H1 (cell line): ENCODE measurements around the gene CYP2W1. TPM values are rescaled to one million over a fixed set of nuclear protein-coding genes. Genes with fewer than 3 reads are reported as not detected.

Source experiments
- CTCF ChIA-PET: fragments of 300-600 bp; sonication (Branson Sonifier 250); formaldehyde crosslinking; loops from one replicate; lab custom pipeline; 2021; ENCODE audit not compliant: partially characterized antibody; lab: Charles Lee
- POLR2A ChIA-PET: fragments of 300-600 bp; sonication (Branson Sonifier 250); formaldehyde crosslinking; loops from one replicate; lab custom pipeline; 2021; ENCODE audit warnings: inconsistent platforms; ENCODE audit not compliant: partially characterized antibody; lab: Charles Lee
- DNase-seq, 2 experiments: peaks; one replicate each; pipeline versions ENCODE4 v3.0.0 to v3.0.0-alpha.2; 2010 to 2022; ENCODE audit warnings: low spot score in 2 of 2, low read depth in 1 of 2, mixed read lengths in 1 of 2
- FAIRE-seq: peaks from 2 replicates; lab custom pipeline; 2011; peaks lifted over from hg19 to GRCh38; lab: Jason Lieb, UNC
- H2AFZ ChIP-seq: 2 replicates; pipeline ENCODE4 v1.8.1; 2012; ENCODE audit warnings: low read length, inconsistent platforms
- H2AK5ac ChIP-seq: 2 replicates; pipeline ENCODE4 v1.6.1; 2013; ENCODE audit warnings: low read depth, low read length
- H2BK120ac ChIP-seq: replicated peaks from 2 replicates; pipeline ENCODE3; 2013; ENCODE audit warnings: low read depth, low read length, inconsistent platforms
- H2BK12ac ChIP-seq: 2 replicates; pipeline ENCODE4 v1.6.1; 2013; ENCODE audit warnings: low read depth, low read length
- H2BK15ac ChIP-seq: 2 replicates; pipeline ENCODE4 v1.6.1; 2013; ENCODE audit warnings: low read length
- H2BK20ac ChIP-seq: 2 replicates; pipeline ENCODE4 v1.6.1; 2013; ENCODE audit warnings: low read length
- H2BK5ac ChIP-seq: 2 replicates; pipeline ENCODE4 v1.6.1; 2013; ENCODE audit warnings: low read depth, low read length
- H3K14ac ChIP-seq: 2 replicates; pipeline ENCODE4 v1.6.1; 2013; ENCODE audit warnings: inconsistent platforms; ENCODE audit not compliant: insufficient read length
- H3K18ac ChIP-seq: 2 replicates; pipeline ENCODE4 v1.6.1; 2013; ENCODE audit warnings: low read length; ENCODE audit errors: extremely low read depth
- H3K23ac ChIP-seq: 2 replicates; pipeline ENCODE4 v1.6.1; 2013; ENCODE audit warnings: inconsistent platforms; ENCODE audit not compliant: insufficient read length
- H3K23me2 ChIP-seq: 2 replicates; pipeline ENCODE4 v1.6.1; 2013; ENCODE audit warnings: low read depth, low read length
- H3K27ac ChIP-seq: 2 replicates; pipeline ENCODE4 v1.6.1; 2011; ENCODE audit warnings: low read depth, low read length, inconsistent platforms
- H3K27me3 ChIP-seq, 4 experiments: replicated peaks in 1 of 4; 1 replicate in 1 of 4; 2 replicates in 3 of 4; pipeline versions ENCODE4 v1.6.1 to v1.8.1; 2011 to 2013; ENCODE audit warnings: low read length in 3 of 4, mild to moderate bottlenecking in 3 of 4, inconsistent platforms in 2 of 4, mixed read lengths in 2 of 4, moderate library complexity in 1 of 4; ENCODE audit not compliant: control insufficient read depth in 3 of 4, insufficient read depth in 3 of 4; ENCODE audit errors: extremely low read depth in 1 of 4
- H3K36me3 ChIP-seq, 4 experiments: 2 replicates each; pipeline versions ENCODE4 v1.6.1 to v1.8.1; 2011 to 2013; ENCODE audit warnings: mild to moderate bottlenecking in 4 of 4, low read length in 3 of 4, moderate library complexity in 2 of 4, control low read depth in 1 of 4, inconsistent platforms in 1 of 4; ENCODE audit not compliant: insufficient read depth in 4 of 4, control insufficient read depth in 2 of 4
- H3K4ac ChIP-seq: replicated peaks from 2 replicates; pipeline ENCODE3; 2013; ENCODE audit warnings: low read length, low read depth, mixed read lengths, inconsistent platforms; ENCODE audit not compliant: insufficient read length
- H3K4me1 ChIP-seq, 4 experiments: replicated peaks in 1 of 4; 1 replicate in 1 of 4; 2 replicates in 3 of 4; pipeline versions ENCODE4 v1.6.1 to v1.8.1; 2011 to 2013; ENCODE audit warnings: low read length in 3 of 4, inconsistent platforms in 2 of 4, mixed read lengths in 1 of 4; ENCODE audit not compliant: insufficient read depth in 4 of 4, control insufficient read depth in 3 of 4
- H3K4me2 ChIP-seq, 2 experiments: 2 replicates each; pipeline versions ENCODE4 v1.6.1 to v1.8.1; 2011 to 2013; ENCODE audit warnings: low read depth in 2 of 2, low read length in 2 of 2, control low read depth in 1 of 2, inconsistent platforms in 1 of 2, mild to moderate bottlenecking in 1 of 2; ENCODE audit not compliant: insufficient read depth in 1 of 2
- H3K4me3 ChIP-seq, 4 experiments: fragments of 200-600, 300-600 bp in 1 of 4; sonication (generic), shearing (Covaris generic), sonication (Bioruptor Twin) in 1 of 4; 2 replicates each; pipeline versions ENCODE4 v1.5.1 to v1.8.1; 2011 to 2016; ENCODE audit warnings: low read length in 4 of 4, low read depth in 3 of 4, control low read depth in 2 of 4, inconsistent platforms in 2 of 4, mild to moderate bottlenecking in 2 of 4, mixed read lengths in 1 of 4, moderate library complexity in 1 of 4; ENCODE audit not compliant: insufficient read depth in 2 of 4; ENCODE audit errors: extremely low read depth in 1 of 4
- H3K56ac ChIP-seq: replicated peaks from 2 replicates; pipeline ENCODE3; 2013; ENCODE audit warnings: low read depth, mild to moderate bottlenecking, mixed read lengths, low read length, inconsistent platforms; ENCODE audit not compliant: insufficient read length
- H3K79me1 ChIP-seq: 2 replicates; pipeline ENCODE4 v1.6.1; 2013; ENCODE audit warnings: low read depth, low read length, control low read depth
- H3K79me2 ChIP-seq, 2 experiments: 2 replicates each; pipeline versions ENCODE4 v1.6.1 to v1.8.1; 2012 to 2013; ENCODE audit warnings: low read length in 2 of 2, mild to moderate bottlenecking in 2 of 2, inconsistent platforms in 1 of 2; ENCODE audit not compliant: insufficient read depth in 2 of 2, control insufficient read depth in 1 of 2
- H3K9ac ChIP-seq, 4 experiments: replicated peaks in 1 of 4; 1 replicate in 1 of 4; 2 replicates in 3 of 4; pipeline versions ENCODE4 v1.6.1 to v1.8.1; 2011 to 2013; ENCODE audit warnings: low read depth in 3 of 4, low read length in 3 of 4, control low read depth in 2 of 4, mild to moderate bottlenecking in 2 of 4, moderate library complexity in 2 of 4, inconsistent platforms in 1 of 4; ENCODE audit errors: extremely low read depth in 1 of 4
- H3K9me3 ChIP-seq, 2 experiments: 2 replicates each; pipeline versions ENCODE4 v1.6.1 to v1.8.1; 2012 to 2013; ENCODE audit warnings: mild to moderate bottlenecking in 2 of 2, moderate library complexity in 2 of 2, control low read depth in 1 of 2, inconsistent platforms in 1 of 2, low read depth in 1 of 2, low read length in 1 of 2, mixed read lengths in 1 of 2; ENCODE audit not compliant: insufficient read depth in 2 of 2
- H4K20me1 ChIP-seq, 2 experiments: replicated peaks in 1 of 2; 2 replicates each; pipeline versions ENCODE3 to v1.8.1; 2011 to 2013; ENCODE audit warnings: inconsistent platforms in 2 of 2, low read length in 2 of 2, mild to moderate bottlenecking in 1 of 2; ENCODE audit not compliant: insufficient read depth in 2 of 2, control insufficient read depth in 1 of 2
- H4K5ac ChIP-seq: 2 replicates; pipeline ENCODE4 v1.6.1; 2013; ENCODE audit warnings: low read length, low read depth, mixed read lengths, inconsistent platforms; ENCODE audit not compliant: insufficient read length
- H4K8ac ChIP-seq: 2 replicates; pipeline ENCODE4 v1.8.0; 2013; ENCODE audit warnings: mild to moderate bottlenecking, moderate library complexity, low read length, inconsistent platforms; ENCODE audit not compliant: insufficient read depth; ENCODE audit errors: extremely low read depth
- H4K91ac ChIP-seq: replicated peaks from 2 replicates; pipeline ENCODE3; 2013; ENCODE audit warnings: low read length, mixed read lengths, inconsistent platforms; ENCODE audit not compliant: insufficient read length
- ASH2L ChIP-seq: fragments of 200-600, 300-600 bp; sonication (generic); IDR thresholded peaks from one replicate; pipeline ENCODE4 v1.7.1; 2017; ENCODE audit warnings: low read length
- BCL11A ChIP-seq, 2 experiments: IDR thresholded peaks; one replicate each; pipeline ENCODE4 v1.6.1; 2011; ENCODE audit warnings: low read depth in 2 of 2, low read length in 2 of 2, mild to moderate bottlenecking in 2 of 2
- CEBPB ChIP-seq: IDR thresholded peaks from 2 replicates; pipeline ENCODE4 v1.6.1; 2012; ENCODE audit warnings: low read depth, low read length
- HDAC6 ChIP-seq: IDR thresholded peaks from one replicate; pipeline ENCODE4 v1.7.1; 2012; ENCODE audit warnings: low read depth, mild to moderate bottlenecking, inconsistent platforms, low read length, moderate library complexity
- KDM1A ChIP-seq: fragments of 200-600, 300-600 bp; sonication (generic); IDR thresholded peaks from 2 replicates; pipeline ENCODE4 v1.7.1; 2016; ENCODE audit warnings: mild to moderate bottlenecking, low read length, borderline replicate concordance
- RFX5 ChIP-seq: IDR thresholded peaks from 2 replicates; pipeline ENCODE4 v1.6.1; 2011; ENCODE audit warnings: low read depth, low read length, improper control_type of control experiment, borderline replicate concordance
- RNF2 ChIP-seq: fragments of 200-900, 300-1000 bp; sonication (generic); IDR thresholded peaks from 2 replicates; pipeline ENCODE4 v1.7.1; 2016; ENCODE audit warnings: borderline replicate concordance, low read depth, mild to moderate bottlenecking, antibody characterized with exemption, low read length; ENCODE audit not compliant: poor library complexity, severe bottlenecking; ENCODE audit errors: missing control alignments
- SAP30 ChIP-seq: fragments of 300-600 bp; sonication (generic); IDR thresholded peaks from 2 replicates; pipeline ENCODE4 v1.7.1; 2012; ENCODE audit warnings: low read length, moderate library complexity, mild to moderate bottlenecking, inconsistent platforms; ENCODE audit not compliant: insufficient read depth, insufficient replicate concordance
- SP4 ChIP-seq: IDR thresholded peaks from 2 replicates; pipeline ENCODE4 v1.6.1; 2012; ENCODE audit warnings: low read length, inconsistent platforms
- SUZ12 ChIP-seq: fragments of 200-600 bp; sonication (generic); IDR thresholded peaks from 2 replicates; pipeline ENCODE4 v1.6.1; 2012; ENCODE audit warnings: mild to moderate bottlenecking, inconsistent platforms, low read length, moderate library complexity, mixed read lengths
- TCF12 ChIP-seq: IDR thresholded peaks from 2 replicates; pipeline ENCODE4 v1.6.1; 2011; ENCODE audit warnings: low read depth, mild to moderate bottlenecking, low read length
- ZNF274 ChIP-seq: IDR thresholded peaks from 2 replicates; pipeline ENCODE4 v1.7.0; 2012; ENCODE audit warnings: low read length, borderline replicate concordance; ENCODE audit errors: extremely low read depth
- WGBS, 2 experiments: shearing (Covaris generic) in 1 of 2; methylation state at CpG; one replicate each; pipeline versions ENCODE4 v1.1.6 to v1.1.7; 2013 to 2015; ENCODE audit warnings: low lambda C conversion rate in 2 of 2, mixed read lengths in 2 of 2, inconsistent platforms in 1 of 2, low coverage in 1 of 2, missing lambda C conversion rate in 1 of 2; ENCODE audit not compliant: insufficient replicate concordance in 2 of 2, insufficient coverage in 1 of 2, insufficient read length in 1 of 2; ENCODE audit errors: extremely low coverage in 1 of 2, missing lambda C conversion rate in 1 of 2; 5-methylcytosine and 5-hydroxymethylcytosine counted together
- polyA plus RNA-seq, 7 experiments: library from polyadenylated mRNA; depleted of rRNA in 3 of 7; stranded (reverse) in 5 of 7; unstranded in 2 of 7; fragments of >200 nt in 5 of 7; fragments of 200-250 nt in 2 of 7; gene quantifications; 1 replicate in 5 of 7; 2 replicates in 1 of 7; 4 replicates in 1 of 7; pipeline versions ENCODE4 v1.2.1 to v1.2.3, GENCODE V29; 2011 to 2013; ENCODE audit warnings: missing spikeins in 2 of 7, mixed read lengths in 2 of 7
- total RNA-seq: library from RNA; stranded (reverse); fragmentation: NEBNext Ultra II Directional; extraction: Animal tissue kit (Norgen Biotek cat#: 25700); gene quantifications from 2 replicates; pipeline ENCODE4 v1.2.1, GENCODE V29; 2021

CYP2W1 gene
- total and polyA plus RNA-seq, 2 of the 8 experiments (the other 6 are each of a cell fraction or from before 2014, with no cell fraction given): not detected

DNA sequence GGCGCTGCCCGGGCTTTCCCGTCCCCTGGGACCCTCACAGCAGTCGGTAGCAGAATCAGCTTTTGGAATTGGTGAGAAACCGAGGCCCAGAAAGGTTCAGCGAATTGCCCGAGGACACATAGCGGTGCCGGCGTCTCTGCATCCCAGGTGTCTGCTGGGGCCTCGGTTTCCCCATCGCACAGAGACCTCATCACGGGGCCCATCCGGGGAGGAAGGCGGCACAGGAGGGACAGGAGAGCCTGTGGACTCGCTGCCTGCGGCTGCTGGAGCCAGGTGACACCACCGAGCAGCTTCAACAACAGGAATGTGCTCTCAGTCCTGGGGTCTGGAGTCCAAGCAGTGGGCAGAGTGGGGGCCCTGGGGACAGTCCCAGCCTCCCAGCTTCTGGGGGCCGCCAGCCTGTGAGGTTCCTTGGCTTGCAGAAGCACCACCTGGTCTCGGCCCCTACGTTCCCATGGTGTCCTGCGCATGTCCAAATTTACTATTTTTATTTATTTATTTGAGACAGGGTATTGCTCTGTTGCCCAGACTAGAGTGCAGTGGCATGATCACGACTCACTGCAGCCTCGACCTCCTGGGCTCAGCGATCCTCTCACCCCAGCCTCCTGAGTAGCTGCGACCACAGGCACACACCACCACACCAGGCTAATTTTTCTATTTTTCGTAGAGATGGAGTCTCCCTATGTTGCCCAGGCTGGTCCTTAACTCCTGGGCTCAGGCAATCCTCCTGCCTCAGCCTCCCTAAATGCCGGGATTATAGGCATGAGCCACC, 7.1 kb upstream of the CYP2W1 start:
- Histone ChIP-seq H3K4me3 (peak overlapping the region in 3 of 4 experiments; percentile 3 to 89 (median 20); a peak in 4 of 8 replicates), H3K23me2 (peaks cover 3% of the 10 kb centered on the region; the same call in 1 of the 2 replicates), H3K18ac (no peak overlapping the region; the same call in 1 of the 2 replicates), H2AFZ (no peak overlapping the region; the same call in 1 of the 2 replicates), H3K56ac (no peak overlapping the region), H3K4me2 (peak overlapping the region; percentile 75 to 81), H3K14ac (no peak overlapping the region), H3K36me3 (peaks cover 5 to 17% (median 7%) of the 10 kb centered on the region in 4 experiments; a peak in 6 of 8 replicates), H3K23ac (no peak overlapping the region), H3K9me3 (no peaks in the 10 kb centered on the region), H2BK12ac (no peak overlapping the region), H3K9ac (no peak overlapping the region), H3K79me1 (peaks cover 5% of the 10 kb centered on the region), H3K27me3 (no peaks in the 10 kb centered on the region), H3K4ac (no peak overlapping the region), H4K20me1 (peaks cover 0 to 12% of the 10 kb centered on the region in 2 experiments), H3K4me1 (peaks cover 0 to 6% (median 3%) of the 10 kb centered on the region in 4 experiments; a peak in 5 of 7 replicates), H2AK5ac (no peak overlapping the region), H2BK15ac (no peak overlapping the region), H4K5ac (peak overlapping the region; percentile 36), H4K8ac (peak overlapping the region; percentile 92), H3K79me2 (peaks cover 4 to 22% of the 10 kb centered on the region in 2 experiments; a peak in 3 of 4 replicates), H2BK120ac (no peak overlapping the region), H2BK5ac (no peak overlapping the region), H2BK20ac (no peak overlapping the region), H3K27ac (no peak overlapping the region), H4K91ac (no peak overlapping the region)
- FAIRE-seq: no peak
- no peak for DNase-seq
- 55% methylated on average over 28 of the region's 28 CpGs; no CpG with 5 or more reads in 1 of the 2 experiments for WGBS, 2 experiments
- ChIA-PET CTCF (interaction anchor here (0.8 to 3.9 kb wide), 11 partner anchors 9 to 106 kb away, joined by 3 to 32 read pairs (median 4); no protein-coding TSS in a partner anchor), POLR2A (interaction anchor here (0.8 to 3.6 kb wide), 13 partner anchors 9 to 96 kb away, joined by 3 to 12 read pairs (median 6); no protein-coding TSS in a partner anchor)
- TF ChIP-seq HDAC6: no peak
- TF ChIP-seq SP4: no peak
- no peak for TF ChIP-seq ASH2L
- no peak for TF ChIP-seq KDM1A
- TF ChIP-seq RFX5: no peak
- no peak for TF ChIP-seq ZNF274
- TF ChIP-seq BCL11A (IDR thresholded peaks at IDR 0.05; ENCODE audit: low read depth in 2 of 2, low read length in 2 of 2): no peak
- no peak for TF ChIP-seq CEBPB
- TF ChIP-seq TCF12: no peak
- TF ChIP-seq SUZ12: no peak
- no peak for TF ChIP-seq RNF2
- no peak for TF ChIP-seq SAP30
